Breast epithelium (tissue), 4 donors: Measurements from ENCODE around the gene JAG1. TPM values are rescaled to one million over a fixed set of nuclear protein-coding genes. Genes with fewer than 3 reads are reported as not detected.

Source experiments
- DNase-seq, 2 donors: peaks; one replicate each; pipeline ENCODE4 v3.0.0-alpha.2; 2019; ENCODE audit warnings: low spot score in 2 of 2
- H3K27ac ChIP-seq, 2 donors: fragments of 200-600 bp; sonication (generic) in 1 of 2; one replicate each; pipeline ENCODE4 v1.5.1; 2016 to 2019; ENCODE audit warnings: mild to moderate bottlenecking in 1 of 2
- H3K27me3 ChIP-seq, 2 donors: fragments of 200-600 bp; sonication (generic) in 1 of 2; one replicate each; pipeline versions ENCODE4 v1.5.1 to v1.6.0; 2017 to 2019; ENCODE audit warnings: control low read depth in 1 of 2, mild to moderate bottlenecking in 1 of 2
- H3K36me3 ChIP-seq: fragments of 200-600 bp; one replicate; pipeline ENCODE4 v1.5.1; 2019
- H3K4me1 ChIP-seq, 2 donors: fragments of 200-600 bp; sonication (generic); one replicate each; pipeline ENCODE4 v1.5.1; 2016 to 2019; ENCODE audit warnings: control low read depth in 1 of 2
- H3K4me3 ChIP-seq, 3 donors: fragments of 200-600 bp; sonication (generic); 1 replicate in 2 of 3; 2 replicates in 1 of 3; pipeline ENCODE4 v1.5.1; 2016 to 2019; ENCODE audit warnings: mild to moderate bottlenecking in 3 of 3, moderate library complexity in 2 of 3
- H3K9me3 ChIP-seq, 2 donors: fragments of 200-600 bp; sonication (generic) in 1 of 2; one replicate each; pipeline ENCODE4 v1.5.1; 2016 to 2019; ENCODE audit warnings: control low read depth in 1 of 2
- CTCF ChIP-seq, 3 donors: fragments of 450-650 bp; IDR thresholded peaks; one replicate each; pipeline ENCODE4 v1.5.1; 2016 to 2017; ENCODE audit warnings: antibody characterized with exemption in 3 of 3, mild to moderate bottlenecking in 3 of 3, moderate library complexity in 3 of 3
- POLR2A ChIP-seq: fragments of 450-650 bp; IDR thresholded peaks from one replicate; pipeline ENCODE4 v1.6.1; 2016; ENCODE audit warnings: antibody characterized with exemption, mild to moderate bottlenecking, moderate library complexity
- POLR2AphosphoS5 ChIP-seq, 3 donors: sonication (generic); formaldehyde crosslinking; IDR thresholded peaks; one replicate each; pipeline ENCODE4 v1.6.1; 2017; ENCODE audit warnings: antibody characterized with exemption in 3 of 3
- intact Hi-C: fragments of 100-400 bp; cut with DNase I; formaldehyde crosslinking; loops from one replicate; pipeline ENCODE4 v1.15.1; 2023; ENCODE audit warnings: low total_unique reads
- total RNA-seq, 3 donors: library from RNA; depleted of rRNA; stranded (reverse); fragments of >200 nt; gene quantifications; one replicate each; pipeline ENCODE4 v1.1.0, GENCODE V29; 2016

JAG1 gene
- total RNA-seq, 3 donors from 2014 or later = 49.0 to 97.9 (median 75.7) TPM

DNA sequence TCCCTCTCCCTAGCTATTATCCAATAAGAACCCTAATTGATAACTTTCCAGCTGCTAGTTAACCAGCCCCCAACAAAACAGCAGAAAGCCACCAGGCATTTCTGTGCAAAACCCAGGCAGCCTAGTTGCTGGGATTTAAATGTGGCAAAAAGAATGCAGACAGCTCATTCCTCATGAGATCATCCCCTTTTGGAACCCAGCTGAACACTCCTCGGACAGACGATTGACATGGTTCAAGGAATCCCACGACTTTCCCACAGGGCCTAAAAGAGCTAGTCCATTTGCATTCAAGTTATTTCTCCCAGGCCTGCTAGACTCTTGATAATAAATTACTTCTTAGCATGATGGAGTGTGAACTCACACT lies 24.0 kb downstream of the JAG1 start:
- TF ChIP-seq POLR2A = no peak
- no peak for TF ChIP-seq POLR2AphosphoS5 (IDR thresholded peaks at IDR 0.05)
- TF ChIP-seq CTCF (IDR thresholded peaks at IDR 0.05) = no peak
- H3K27me3 ChIP-seq = no peaks in the 10 kb centered on the region
- no peak overlapping the region for H3K4me3 ChIP-seq
- peaks cover 8% of the 10 kb centered on the region for H3K36me3 ChIP-seq
- peak overlapping the region in 1 of 2 donors; percentile 8 for H3K27ac ChIP-seq
- no peaks in the 10 kb centered on the region for H3K4me1 ChIP-seq
- no peaks in the 10 kb centered on the region for H3K9me3 ChIP-seq
- intact Hi-C loops = no loop called here
- no peak for DNase-seq

DNA sequence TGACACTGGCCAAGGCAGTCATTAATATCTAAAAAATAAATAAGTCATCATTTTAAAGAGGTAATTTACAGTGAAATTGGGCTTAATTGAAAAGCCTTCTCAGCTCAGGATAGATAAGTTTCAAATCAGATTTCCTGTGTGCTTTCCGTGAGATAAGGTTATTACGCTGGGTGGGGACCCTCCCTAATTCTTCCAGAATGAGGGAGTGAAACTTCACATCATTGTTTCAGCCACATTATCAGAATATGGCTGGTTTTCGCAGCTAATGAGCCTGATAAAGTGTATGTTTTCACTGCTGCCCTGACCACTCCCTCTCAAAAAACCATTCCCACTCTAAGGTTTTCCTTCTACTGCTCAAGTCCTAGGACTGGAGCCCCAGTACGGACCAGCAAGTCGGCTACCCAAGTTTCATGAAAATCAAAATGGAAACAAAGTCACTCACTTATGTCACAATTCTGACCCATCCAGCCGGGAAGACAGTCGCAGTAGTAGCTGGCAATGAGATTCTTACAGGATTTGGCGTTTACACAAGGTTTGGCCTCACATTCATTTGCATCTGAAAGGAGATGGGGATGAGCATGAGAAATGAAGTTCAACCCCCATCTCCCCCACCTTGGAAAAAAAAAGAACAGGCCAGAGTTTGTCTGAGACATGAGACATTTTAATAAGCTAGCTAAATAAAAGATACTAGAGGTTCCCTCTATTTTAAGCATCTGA lies 24.6 kb downstream of the JAG1 start:
- intact Hi-C loops = no loop called here
- no peak overlapping the region for H3K27ac ChIP-seq
- no peak for DNase-seq
- no peaks in the 10 kb centered on the region for H3K9me3 ChIP-seq
- peaks cover 12% of the 10 kb centered on the region for H3K36me3 ChIP-seq
- H3K4me3 ChIP-seq = no peak overlapping the region
- TF ChIP-seq POLR2A = no peak
- H3K27me3 ChIP-seq = no peaks in the 10 kb centered on the region
- no peaks in the 10 kb centered on the region for H3K4me1 ChIP-seq

DNA sequence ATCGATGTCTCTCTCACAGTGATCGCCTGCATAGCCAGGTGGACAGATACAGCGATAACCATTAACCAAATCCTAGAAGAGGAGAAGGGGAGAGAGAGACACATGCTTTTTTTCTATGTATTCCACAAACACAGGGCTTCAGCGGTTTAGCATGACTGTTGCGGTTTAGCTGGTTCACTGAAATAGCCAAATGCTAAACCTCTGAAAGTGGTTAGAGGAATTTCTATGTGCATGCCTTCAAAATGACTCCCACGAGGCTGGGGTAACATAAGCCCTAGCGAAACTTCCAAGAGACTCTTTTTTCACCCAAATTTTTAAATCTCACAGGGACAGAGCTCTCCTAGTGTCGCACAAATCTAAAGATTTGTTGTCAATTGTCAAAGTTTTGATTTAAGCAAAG lies 25.1 kb downstream of the JAG1 start:
- intact Hi-C loops = no loop called here
- H3K36me3 ChIP-seq = peaks cover 12% of the 10 kb centered on the region
- no peaks in the 10 kb centered on the region for H3K4me1 ChIP-seq

DNA sequence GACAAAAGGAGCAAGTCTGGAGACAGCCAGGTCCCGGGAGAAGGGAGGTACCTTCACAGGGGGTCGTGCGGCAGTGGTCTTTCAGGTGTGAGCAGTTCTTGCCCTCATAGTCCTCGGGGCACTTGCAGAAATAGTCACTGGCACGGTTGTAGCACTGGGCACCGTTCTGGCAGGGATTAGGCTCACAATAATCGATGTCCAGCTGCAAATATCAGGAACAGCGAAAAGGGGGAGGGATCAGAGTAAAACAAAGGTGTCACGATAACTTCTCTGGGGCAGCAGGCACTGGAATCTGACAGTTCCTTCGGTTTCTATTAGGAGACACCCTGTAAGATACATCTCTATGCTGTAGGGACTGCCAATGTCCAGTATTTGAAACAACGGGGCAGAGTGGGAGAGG lies 25.9 kb downstream of the JAG1 start:
- no peak for DNase-seq
- no peaks in the 10 kb centered on the region for H3K27me3 ChIP-seq
- intact Hi-C loops = no loop called here
- H3K9me3 ChIP-seq = no peaks in the 10 kb centered on the region
- no peak overlapping the region for H3K4me3 ChIP-seq
- TF ChIP-seq CTCF (IDR thresholded peaks at IDR 0.05) = no peak
- TF ChIP-seq POLR2AphosphoS5 (IDR thresholded peaks at IDR 0.05) = no peak
- TF ChIP-seq POLR2A = no peak
- H3K36me3 ChIP-seq = peaks cover 12% of the 10 kb centered on the region
- H3K4me1 ChIP-seq = no peaks in the 10 kb centered on the region
- peak overlapping the region; percentile 21 to 48 for H3K27ac ChIP-seq

More for the DNA sequence above, 25.1 kb downstream of the JAG1 start:
- TF ChIP-seq CTCF (IDR thresholded peaks at IDR 0.05) (no peak), POLR2AphosphoS5 (IDR thresholded peaks at IDR 0.05) (no peak), POLR2A (no peak)
- peak overlapping the region in 1 of 2 donors; percentile 48 for H3K27ac ChIP-seq
- DNase-seq = no peak
- no peaks in the 10 kb centered on the region for H3K27me3 ChIP-seq
- H3K9me3 ChIP-seq = no peaks in the 10 kb centered on the region
- no peak overlapping the region for H3K4me3 ChIP-seq

DNA sequence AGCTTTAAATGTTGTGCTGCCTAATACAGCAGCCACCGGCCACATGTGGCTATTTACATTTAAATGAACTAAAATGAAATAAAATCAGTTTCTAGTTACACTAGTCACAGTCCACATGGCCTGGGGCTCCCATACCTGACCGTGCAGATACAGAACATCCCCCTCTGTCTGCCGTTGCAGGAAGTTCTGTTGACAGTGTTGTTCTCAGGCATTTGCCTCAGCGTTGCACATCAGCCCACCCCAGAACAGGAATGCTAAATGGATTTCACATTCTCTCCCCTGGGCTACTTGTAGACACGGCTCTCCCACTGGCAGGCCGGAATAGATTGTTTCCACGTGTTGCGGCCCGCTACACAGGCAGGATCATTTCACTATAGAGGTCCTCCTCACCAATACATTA lies 26.3 kb downstream of the JAG1 start:
- H3K4me3 ChIP-seq = no peak overlapping the region
- TF ChIP-seq POLR2AphosphoS5 (IDR thresholded peaks at IDR 0.05) = no peak
- TF ChIP-seq CTCF (IDR thresholded peaks at IDR 0.05) = peak in 2 of 3 donors; percentile 19 to 47
- intact Hi-C loops = no loop called here
- no peak for DNase-seq
- peak overlapping the region; percentile 21 to 48 for H3K27ac ChIP-seq
- H3K27me3 ChIP-seq = no peaks in the 10 kb centered on the region
- H3K36me3 ChIP-seq = peaks cover 12% of the 10 kb centered on the region
- H3K9me3 ChIP-seq = no peaks in the 10 kb centered on the region
- no peaks in the 10 kb centered on the region for H3K4me1 ChIP-seq
